Measurements from ENCODE around the gene OVOL1.

The OVOL1 gene

DNA sequence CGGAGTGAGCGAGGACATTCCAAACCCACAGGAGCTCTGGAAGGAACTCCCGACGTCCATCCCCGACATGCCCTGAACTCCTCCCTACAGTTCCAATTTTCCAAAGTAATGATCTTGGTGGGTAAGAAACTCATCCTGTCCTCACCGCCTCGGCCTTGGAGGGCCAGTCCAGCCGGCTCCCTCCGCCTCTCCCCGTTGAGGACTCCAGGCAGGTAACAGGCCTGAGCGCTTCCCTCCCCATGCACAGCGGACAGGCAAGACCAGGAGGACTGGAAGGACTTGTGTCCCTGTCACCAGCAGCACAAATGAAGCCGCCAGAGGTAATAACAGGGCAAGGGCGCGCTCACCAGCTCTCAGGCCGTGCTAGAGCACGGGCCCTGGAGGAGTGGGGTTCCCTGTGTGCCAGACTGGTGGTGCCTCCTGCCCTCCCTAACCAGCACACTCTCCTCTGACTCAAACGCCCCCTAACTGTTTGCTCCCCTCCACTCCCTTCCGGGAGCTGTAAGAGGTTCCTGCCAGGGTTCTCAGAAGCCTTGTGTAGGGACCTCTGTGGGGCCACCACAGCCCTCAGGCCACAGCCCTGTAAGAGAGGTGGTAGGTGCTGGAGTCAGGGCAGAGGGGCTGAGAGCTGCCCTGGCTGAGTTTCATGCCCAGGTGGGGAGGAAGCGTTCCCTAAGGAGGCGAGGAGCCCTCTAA lies 17.1 kb downstream of the OVOL1 start:
- Histone ChIP-seq H3K9me3 (ENCODE audit: low read length) (no peaks in the 10 kb centered on the region), H3K27me3 (ENCODE audit: insufficient read depth, low read length) (peaks cover 27% of the 10 kb centered on the region), H3K4me3 (ENCODE audit: low read length) (no peak overlapping the region), H3K36me3 (ENCODE audit: insufficient read depth, low read length) (no peaks in the 10 kb centered on the region), H2AFZ (ENCODE audit: low read depth, low read length) (no peak overlapping the region), H3K4me1 (ENCODE audit: insufficient read depth, low read length) (no peaks in the 10 kb centered on the region)

DNA sequence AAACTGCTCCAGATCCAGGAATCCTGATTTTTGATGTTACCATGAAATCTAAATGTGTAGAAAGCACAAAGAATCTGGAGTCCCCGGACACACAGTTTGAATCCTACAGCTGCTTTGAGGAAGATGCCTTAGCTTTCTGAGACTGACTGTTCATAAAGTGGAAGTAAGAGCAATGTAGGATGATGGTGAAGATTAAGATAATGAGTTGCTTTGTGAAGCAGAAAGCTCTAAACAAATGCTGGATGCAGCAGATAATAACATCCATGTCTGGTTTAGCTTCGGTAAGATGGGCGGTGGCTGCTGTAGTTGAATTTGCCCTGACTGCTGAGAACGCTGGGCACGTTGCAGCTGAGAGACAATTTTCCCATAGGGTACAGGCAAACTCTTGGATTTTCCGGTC lies 20.1 kb downstream of the OVOL1 start:
- Histone ChIP-seq H3K9me3 (ENCODE audit: low read length) (no peaks in the 10 kb centered on the region), H3K4me3 (ENCODE audit: low read length) (no peak overlapping the region), H3K4me1 (ENCODE audit: insufficient read depth, low read length) (no peaks in the 10 kb centered on the region), H3K36me3 (ENCODE audit: insufficient read depth, low read length) (no peaks in the 10 kb centered on the region), H2AFZ (ENCODE audit: low read depth, low read length) (no peak overlapping the region), H3K27me3 (ENCODE audit: insufficient read depth, low read length) (peaks cover 17% of the 10 kb centered on the region)

DNA sequence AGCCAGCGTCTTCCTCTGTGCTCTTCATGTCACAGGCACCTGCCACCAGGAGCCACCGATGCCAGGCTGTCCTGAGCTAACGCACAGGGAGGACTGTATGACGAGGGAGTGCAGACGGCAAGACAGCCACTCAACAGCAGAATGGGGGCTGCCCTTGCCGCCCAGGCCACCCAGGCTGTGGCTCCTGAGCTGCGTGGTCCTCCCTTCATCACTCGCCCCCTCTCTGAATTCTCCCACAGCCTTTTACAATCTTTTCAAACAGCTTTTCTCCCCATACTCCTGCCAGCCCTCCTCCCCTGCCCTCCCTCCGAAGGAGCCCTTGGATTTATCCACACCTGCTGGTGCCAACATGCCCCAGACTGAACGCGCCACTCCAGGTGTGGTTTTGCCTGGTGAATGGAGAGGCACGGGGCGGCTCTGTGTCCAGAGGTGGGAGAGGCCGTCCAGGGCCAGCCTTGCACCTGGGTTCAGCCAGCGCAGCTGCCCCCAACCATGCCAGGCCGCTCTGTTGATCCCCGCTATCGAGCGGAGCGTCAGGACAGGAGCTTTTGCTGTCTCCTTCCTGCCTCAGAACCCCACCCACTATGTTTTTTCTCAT lies 22.0 kb downstream of the OVOL1 start:
- H3K4me1 ChIP-seq (ENCODE audit: insufficient read depth, low read length) = no peaks in the 10 kb centered on the region
- H3K4me3 ChIP-seq (ENCODE audit: low read length) = no peak overlapping the region
- H2AFZ ChIP-seq (ENCODE audit: low read depth, low read length) = no peak overlapping the region
- H3K27me3 ChIP-seq (ENCODE audit: insufficient read depth, low read length) = peaks cover 5% of the 10 kb centered on the region
- H3K36me3 ChIP-seq (ENCODE audit: insufficient read depth, low read length) = no peaks in the 10 kb centered on the region
- H3K9me3 ChIP-seq (ENCODE audit: low read length) = no peaks in the 10 kb centered on the region

DNA sequence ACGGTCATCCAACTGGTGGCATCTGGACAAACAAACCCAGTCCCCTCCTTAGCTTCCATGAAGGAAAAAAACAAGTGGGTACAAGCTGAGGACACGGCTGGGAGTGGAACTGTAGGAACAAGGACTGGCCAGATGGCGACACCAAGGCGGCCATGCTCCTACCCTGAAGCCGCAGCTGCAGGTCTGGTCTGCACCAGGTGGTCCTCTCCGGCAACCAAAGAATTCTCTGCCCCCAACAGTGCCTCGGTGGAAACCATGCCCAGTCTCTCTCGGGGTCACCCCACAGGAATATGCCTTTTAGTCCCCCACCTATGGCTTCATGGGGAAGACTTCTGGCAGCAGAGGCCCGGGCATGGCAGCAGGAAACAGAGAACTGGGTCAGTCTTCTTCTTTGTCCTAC lies 22.6 kb downstream of the OVOL1 start:
- Histone ChIP-seq H2AFZ (ENCODE audit: low read depth, low read length) (no peak overlapping the region), H3K36me3 (ENCODE audit: insufficient read depth, low read length) (no peaks in the 10 kb centered on the region), H3K9me3 (ENCODE audit: low read length) (no peaks in the 10 kb centered on the region), H3K4me3 (ENCODE audit: low read length) (no peak overlapping the region), H3K4me1 (ENCODE audit: insufficient read depth, low read length) (no peaks in the 10 kb centered on the region), H3K27me3 (ENCODE audit: insufficient read depth, low read length) (no peaks in the 10 kb centered on the region)

DNA sequence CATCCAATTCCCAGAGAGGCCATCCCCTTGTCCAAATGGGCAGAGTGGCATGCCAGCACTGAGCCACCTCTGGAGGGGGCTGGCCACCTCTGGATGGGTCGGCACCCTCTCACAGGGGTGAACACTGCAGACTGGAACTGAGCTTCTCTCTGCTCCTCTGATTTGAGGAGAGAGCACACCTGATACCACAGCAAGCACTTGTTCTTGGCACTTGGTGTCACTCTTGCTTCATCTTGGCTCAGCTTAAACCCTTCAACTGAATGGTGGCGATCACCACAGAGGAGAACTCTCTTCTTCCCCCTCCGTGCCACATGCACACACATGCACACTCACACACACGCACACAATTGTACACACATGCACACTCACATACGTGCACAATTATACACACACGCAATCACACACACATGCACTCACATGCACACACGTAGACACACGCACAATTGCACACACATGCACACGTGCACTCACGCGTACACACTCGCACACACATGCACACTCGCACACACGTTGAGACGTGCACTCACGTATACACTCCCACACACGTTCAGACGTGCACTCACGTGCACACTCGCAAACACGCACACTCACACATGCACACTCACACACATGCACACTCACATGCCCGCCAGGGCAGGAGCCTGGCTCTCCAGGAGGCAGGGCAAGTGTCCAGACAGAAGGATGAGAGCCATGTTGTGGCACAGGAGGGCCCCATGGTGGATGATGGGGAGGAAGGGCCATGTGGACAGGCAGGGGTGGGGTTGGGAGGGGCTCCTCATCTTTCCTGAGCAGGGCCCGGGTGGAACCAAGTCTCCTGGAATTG lies 23.4 kb downstream of the OVOL1 start:
- Histone ChIP-seq H3K4me3 (ENCODE audit: low read length) (no peak overlapping the region), H2AFZ (ENCODE audit: low read depth, low read length) (no peak overlapping the region), H3K36me3 (ENCODE audit: insufficient read depth, low read length) (no peaks in the 10 kb centered on the region), H3K27me3 (ENCODE audit: insufficient read depth, low read length) (no peaks in the 10 kb centered on the region), H3K9me3 (ENCODE audit: low read length) (no peaks in the 10 kb centered on the region), H3K4me1 (ENCODE audit: insufficient read depth, low read length) (no peaks in the 10 kb centered on the region)

DNA sequence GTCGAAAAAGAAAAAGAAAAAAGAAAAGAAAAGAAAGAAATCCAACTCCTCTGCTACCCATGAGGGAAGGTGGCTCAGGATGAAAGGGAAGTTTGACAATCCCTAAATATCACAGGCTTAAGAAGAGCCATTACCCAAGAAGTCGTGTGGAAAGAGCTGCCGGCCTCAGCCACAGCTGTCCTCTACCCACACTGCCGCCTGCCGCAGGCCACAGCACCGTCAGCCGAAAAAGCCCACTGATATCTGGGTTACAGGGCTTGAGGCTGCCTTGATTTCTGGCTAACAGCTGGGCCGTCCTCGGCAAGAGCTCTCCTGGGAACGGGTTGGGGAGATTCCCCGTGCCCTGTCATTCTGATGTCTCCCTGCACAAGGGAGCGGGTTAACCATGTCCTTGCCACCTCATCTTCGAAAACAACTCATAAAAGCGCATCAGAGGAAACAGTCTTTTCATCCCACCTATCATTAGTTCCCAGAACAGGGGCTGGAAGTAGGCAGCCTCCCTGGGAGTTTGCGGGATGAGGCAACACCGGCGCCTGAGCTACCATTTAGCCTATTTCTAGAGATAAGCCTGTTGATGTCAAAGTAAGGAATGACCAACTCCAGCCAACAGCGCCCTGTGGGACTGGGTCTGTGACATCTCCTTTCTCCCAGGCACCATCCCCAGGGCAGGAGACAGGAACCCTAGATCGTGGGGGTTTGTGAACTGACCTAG lies 25.1 kb downstream of the OVOL1 start:
- no peak overlapping the region for H3K4me3 ChIP-seq (ENCODE audit: low read length)
- no peaks in the 10 kb centered on the region for H3K9me3 ChIP-seq (ENCODE audit: low read length)
- H3K27me3 ChIP-seq (ENCODE audit: insufficient read depth, low read length) = no peaks in the 10 kb centered on the region
- no peaks in the 10 kb centered on the region for H3K4me1 ChIP-seq (ENCODE audit: insufficient read depth, low read length)
- H2AFZ ChIP-seq (ENCODE audit: low read depth, low read length) = no peak overlapping the region
- no peaks in the 10 kb centered on the region for H3K36me3 ChIP-seq (ENCODE audit: insufficient read depth, low read length)

DNA sequence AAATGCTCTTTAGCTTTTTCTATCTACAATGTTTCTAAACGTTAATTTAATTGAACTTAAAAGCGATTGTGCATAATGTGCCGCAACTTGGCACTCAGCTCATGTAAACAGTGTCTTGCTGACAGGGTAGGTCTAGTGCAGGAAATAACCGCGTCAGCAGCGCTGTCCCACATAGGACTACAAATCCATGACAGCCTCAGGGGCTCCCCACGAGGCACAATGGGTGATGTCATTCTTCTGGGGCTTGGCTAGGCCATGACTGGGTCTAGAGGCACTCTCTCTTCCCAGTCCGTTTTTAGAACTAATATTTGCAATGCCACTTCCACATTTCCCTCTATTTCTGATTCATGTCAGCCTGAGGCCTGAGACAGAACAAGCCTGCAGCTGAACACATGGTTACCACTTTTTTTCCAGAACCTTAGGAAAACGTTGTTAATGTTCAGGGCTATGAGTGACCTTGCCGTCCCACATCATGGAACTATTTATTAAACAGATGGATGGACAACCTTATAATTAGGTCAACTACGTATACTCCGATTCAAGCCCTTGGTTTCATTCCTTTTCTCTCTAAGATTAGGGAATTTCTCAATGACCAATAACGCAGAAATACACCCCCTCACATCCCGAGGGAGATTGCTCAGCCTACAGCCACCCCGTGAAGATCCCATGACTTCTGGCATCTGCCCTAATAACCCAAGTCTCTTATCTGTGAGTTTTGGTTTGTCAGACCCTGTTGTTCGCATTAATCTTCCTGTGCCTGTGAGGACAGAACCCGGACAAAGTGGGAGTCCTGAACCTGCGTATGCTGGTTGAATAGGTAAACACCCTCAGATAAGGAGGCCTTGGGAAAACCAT lies 27.5 kb downstream of the OVOL1 start:
- Histone ChIP-seq H3K4me3 (ENCODE audit: low read length) (no peak overlapping the region), H3K27me3 (ENCODE audit: insufficient read depth, low read length) (no peaks in the 10 kb centered on the region), H2AFZ (ENCODE audit: low read depth, low read length) (no peak overlapping the region), H3K36me3 (ENCODE audit: insufficient read depth, low read length) (no peaks in the 10 kb centered on the region), H3K9me3 (ENCODE audit: low read length) (no peaks in the 10 kb centered on the region), H3K4me1 (ENCODE audit: insufficient read depth, low read length) (peaks cover 3% of the 10 kb centered on the region)

DNA sequence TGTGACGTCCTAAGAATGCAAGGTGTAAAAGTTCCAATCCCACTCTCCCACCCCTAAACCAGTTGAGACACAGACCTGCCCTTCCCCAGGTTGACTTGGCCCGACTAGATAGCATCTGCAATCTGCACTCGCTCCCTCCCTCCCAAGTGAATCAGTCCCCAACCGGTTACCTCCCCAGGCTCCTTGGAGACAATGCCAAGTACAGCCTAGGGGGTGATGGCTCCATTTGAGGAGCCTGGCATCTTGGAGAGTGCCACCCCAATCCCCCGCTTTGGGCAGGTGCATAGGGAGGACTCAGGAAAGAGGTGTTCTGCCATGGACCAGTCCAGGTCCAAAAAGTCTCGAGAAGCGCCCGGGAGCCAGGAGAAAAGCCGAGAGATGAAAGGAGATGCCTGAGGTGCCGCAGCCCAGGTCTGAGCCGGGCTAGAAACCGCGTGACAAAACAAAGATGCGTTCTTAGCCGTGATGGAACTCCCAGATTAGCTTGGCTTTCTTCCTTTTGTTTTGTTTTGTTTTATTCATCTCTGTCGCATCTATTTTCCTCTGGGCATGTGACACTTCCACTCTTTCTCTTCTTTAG lies 28.2 kb downstream of the OVOL1 start:
- H3K36me3 ChIP-seq (ENCODE audit: insufficient read depth, low read length) = no peaks in the 10 kb centered on the region
- H3K4me1 ChIP-seq (ENCODE audit: insufficient read depth, low read length) = peaks cover 3% of the 10 kb centered on the region
- H3K4me3 ChIP-seq (ENCODE audit: low read length) = no peak overlapping the region
- no peaks in the 10 kb centered on the region for H3K9me3 ChIP-seq (ENCODE audit: low read length)
- H2AFZ ChIP-seq (ENCODE audit: low read depth, low read length) = no peak overlapping the region
- no peaks in the 10 kb centered on the region for H3K27me3 ChIP-seq (ENCODE audit: insufficient read depth, low read length)

DNA sequence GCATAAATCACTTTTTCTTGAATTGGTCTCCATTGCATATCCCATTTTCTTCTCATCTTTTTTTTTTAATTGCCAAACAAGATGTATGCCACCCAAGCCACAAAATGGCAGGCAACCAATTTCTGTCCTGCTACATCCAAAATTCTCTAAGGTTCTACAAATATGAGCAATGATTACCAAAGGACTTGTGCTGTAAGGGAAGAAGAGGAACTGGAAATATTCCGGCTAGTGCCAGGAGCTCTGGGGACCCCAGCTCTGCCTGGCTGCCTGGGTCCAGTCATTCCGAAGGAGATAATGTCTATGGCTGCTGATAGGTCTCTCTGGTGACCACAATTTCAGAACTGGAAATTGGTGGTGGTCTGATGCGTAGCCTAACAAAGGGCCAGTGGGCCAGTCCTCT lies 29.8 kb downstream of the OVOL1 start:
- no peaks in the 10 kb centered on the region for H3K27me3 ChIP-seq (ENCODE audit: insufficient read depth, low read length)
- peaks cover 3% of the 10 kb centered on the region for H3K4me1 ChIP-seq (ENCODE audit: insufficient read depth, low read length)
- no peak overlapping the region for H3K4me3 ChIP-seq (ENCODE audit: low read length)
- no peak overlapping the region for H2AFZ ChIP-seq (ENCODE audit: low read depth, low read length)
- no peaks in the 10 kb centered on the region for H3K9me3 ChIP-seq (ENCODE audit: low read length)
- no peaks in the 10 kb centered on the region for H3K36me3 ChIP-seq (ENCODE audit: insufficient read depth, low read length)

DNA sequence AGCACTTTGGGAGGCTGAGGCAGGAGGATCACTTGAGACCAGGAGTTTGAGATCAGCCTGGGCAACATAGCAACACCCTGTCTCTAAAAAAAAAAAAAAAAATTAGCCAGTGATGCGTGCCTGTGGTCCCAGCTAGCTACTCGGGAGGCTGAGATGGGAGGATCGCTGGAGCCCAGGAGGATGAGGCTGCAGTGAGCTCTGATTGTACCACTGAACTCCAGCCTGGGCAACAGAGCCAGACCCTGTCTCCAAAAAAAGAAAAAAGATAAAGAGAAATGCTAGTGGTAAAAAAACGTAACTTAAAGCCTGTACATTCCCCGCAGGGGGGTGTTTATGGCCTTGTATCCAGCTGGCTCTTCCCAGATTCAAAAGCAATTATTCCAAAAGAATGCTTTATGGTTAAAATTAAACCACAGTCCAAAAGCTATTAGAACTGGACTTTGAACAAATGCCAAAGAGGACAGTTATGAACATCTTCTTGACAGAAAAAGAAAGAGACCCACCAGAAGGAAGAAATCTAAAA lies 30.5 kb downstream of the OVOL1 start:
- Histone ChIP-seq H2AFZ (ENCODE audit: low read depth, low read length) (peak overlapping the region; percentile 98), H3K27me3 (ENCODE audit: insufficient read depth, low read length) (no peaks in the 10 kb centered on the region), H3K36me3 (ENCODE audit: insufficient read depth, low read length) (no peaks in the 10 kb centered on the region), H3K4me1 (ENCODE audit: insufficient read depth, low read length) (peaks cover 3% of the 10 kb centered on the region), H3K4me3 (ENCODE audit: low read length) (peak overlapping the region; percentile 86), H3K9me3 (ENCODE audit: low read length) (no peaks in the 10 kb centered on the region)

DNA sequence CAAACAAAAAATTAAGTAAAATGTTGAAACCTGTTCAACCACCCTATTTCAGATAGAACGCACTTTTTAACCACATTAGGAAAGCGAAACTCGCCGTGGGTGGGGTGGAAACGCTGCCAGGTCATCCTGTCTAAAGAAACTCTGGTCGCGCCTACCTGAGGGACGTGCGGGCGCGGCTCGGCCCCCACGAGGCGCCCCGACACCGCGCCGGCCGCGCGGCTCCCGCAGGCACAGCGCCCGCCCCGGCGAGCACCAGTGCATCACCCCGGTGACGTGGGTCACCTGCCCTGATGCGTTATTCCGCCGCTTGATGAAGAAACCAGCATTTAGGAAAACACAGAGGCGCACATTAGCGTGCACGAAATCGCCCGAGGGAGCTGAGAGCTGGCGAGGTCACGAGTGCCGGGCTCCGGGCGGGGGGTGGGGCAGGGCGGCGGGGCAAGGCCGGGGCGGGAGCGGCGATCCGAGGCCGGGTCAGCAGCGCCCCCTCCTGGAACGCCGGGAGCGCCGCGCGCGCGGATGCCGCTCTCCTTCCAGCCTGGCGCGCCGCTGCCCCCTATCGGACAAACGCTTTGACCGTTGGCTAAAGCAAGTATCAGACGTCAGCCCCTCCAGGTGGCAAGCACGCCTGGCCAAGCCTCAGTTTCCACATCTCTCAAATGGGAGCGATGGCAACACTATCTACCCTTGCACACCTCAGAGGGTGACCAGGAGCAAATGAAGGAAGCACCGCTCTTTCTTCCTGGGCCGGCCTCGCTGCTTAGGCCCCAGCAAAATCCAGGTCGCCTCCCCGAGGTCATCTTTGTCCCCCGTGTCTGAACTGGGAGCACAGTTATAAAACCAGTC lies 31.2 kb downstream of the OVOL1 start:
- H3K4me3 ChIP-seq (ENCODE audit: low read length) = peak overlapping the region; percentile 86
- no peaks in the 10 kb centered on the region for H3K27me3 ChIP-seq (ENCODE audit: insufficient read depth, low read length)
- H3K36me3 ChIP-seq (ENCODE audit: insufficient read depth, low read length) = no peaks in the 10 kb centered on the region
- no peaks in the 10 kb centered on the region for H3K9me3 ChIP-seq (ENCODE audit: low read length)
- peaks cover 3% of the 10 kb centered on the region for H3K4me1 ChIP-seq (ENCODE audit: insufficient read depth, low read length)
- peak overlapping the region; percentile 98 for H2AFZ ChIP-seq (ENCODE audit: low read depth, low read length)

All from neuron (in vitro differentiated cells).